Amniotic stem cell (primary cell): Measurements from ENCODE around the gene FADS6.
"Not testable (repeated sequence)": the region's sequence is repeated elsewhere in the genome, so short reads cannot be mapped to it uniquely, and the experiment has no call there.

Experiments
- DNase-seq: peaks from one replicate; lab custom pipeline; 2025; lab: John Stamatoyannopoulos, UW

FADS6 gene

GRCh38 chr17:74920642-74921025 is 27.2 kb upstream of the FADS6 start:
- no peak for DNase-seq

DNA sequence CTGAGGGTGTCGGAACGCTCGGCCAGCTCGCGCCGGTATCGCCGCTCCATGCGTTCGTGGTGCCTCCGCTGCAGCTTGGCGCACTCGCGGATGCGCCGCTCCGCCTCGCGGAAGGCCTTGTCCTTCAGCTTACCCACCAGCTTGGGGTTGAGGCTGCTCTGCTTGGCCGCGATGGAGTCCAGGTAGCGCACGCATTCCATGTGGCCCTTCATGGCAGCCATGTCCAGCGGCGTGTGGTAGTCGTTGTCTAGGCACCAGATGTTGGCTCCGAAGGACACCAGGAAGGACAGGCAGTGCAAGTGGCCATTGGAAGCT is 26.8 kb upstream of the FADS6 start:
- DNase-seq = no peak

- DNase-seq = no peak
Measured at GRCh38 chr17:74919440-74920305, 26.2 kb upstream of the FADS6 start.

DNA sequence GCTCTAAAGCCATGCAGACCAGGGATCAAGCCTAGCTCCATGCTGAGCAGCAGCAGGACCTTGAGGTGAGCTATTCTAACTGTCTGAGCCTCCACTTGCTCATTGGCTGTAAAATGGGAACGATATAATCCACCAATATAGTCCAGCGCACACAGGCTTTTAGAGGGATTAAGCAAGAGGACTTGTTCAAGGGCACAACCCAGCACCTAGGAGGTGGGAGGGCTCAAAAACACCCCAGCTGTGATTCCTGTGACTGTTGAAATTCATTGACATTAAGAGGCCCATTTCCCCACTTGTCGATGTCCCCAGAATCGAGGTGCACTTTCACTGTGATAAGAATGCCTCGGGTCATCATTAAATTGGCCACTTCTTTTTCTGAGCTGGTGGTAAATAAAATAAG is 25.5 kb upstream of the FADS6 start:
- DNase-seq = no peak

DNA sequence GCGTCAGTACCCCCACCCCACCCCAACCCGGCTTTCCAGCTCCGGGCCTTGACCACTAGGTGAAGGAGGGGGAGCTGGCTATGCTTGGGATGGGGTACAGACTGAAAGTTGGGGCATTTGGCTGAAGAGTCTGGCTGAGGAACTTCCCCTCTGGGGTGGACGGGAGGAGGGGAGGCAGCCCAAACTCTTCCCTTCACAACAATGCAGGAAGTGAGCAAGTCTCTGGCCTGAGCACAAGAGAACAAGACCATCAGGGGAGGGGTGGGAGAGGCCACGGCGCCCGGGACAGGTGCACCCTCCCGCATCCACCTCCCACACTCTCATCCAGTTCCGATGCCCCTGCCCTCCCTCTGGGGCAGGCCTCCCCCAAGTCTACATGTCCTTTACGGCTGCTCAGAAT is 24.0 kb upstream of the FADS6 start:
- no peak for DNase-seq

DNA sequence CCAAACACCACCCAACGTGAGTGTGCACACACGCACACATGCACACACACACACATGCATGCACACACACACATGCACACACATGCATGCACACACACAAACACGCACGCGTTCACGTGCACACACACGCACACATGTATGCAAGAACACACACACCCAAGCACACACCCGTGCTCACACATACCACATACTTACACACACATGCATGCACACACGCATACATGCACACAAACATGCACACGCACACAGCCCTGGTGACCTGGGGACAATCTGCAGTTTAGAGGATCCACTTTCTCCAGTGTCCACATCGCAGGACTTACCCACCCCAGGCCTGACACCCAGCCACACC is 23.4 kb upstream of the FADS6 start:
- no peak for DNase-seq

DNA sequence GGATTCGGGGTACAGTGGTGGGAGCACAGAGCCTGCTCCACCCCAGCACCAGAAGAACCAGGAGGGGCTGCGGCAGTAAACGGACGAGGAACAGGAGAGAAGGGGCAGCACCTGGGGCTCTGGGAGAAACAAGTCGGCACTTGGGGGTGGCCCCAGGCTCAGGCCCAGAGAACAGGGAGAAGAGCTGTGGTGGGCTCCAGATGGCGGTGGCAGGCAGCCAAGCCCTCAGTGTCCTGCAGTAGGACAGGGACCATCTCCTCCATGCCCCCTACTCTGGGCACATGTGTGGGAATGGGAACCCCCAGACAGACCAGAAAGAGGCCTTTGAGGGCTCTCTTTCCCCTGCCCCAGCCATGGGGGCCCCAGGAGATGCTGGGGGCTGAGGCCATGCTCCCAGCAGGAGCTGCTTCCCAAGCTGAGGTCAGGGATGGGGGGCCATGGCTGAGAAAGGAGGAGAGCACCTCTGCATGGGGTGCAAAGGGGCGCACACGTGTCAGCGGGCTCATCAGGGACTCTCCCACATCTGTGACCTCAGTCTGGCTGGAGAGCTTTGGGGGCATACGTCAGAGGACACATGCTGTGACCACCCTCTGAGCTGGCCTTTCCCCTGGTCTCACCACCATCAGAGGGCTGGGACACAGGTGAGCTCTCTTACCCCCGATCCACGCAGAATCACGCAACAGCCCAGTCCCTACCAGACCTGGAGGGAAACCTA is 22.9 kb upstream of the FADS6 start:
- DNase-seq = no peak

- not testable (repeated sequence) for DNase-seq
Measured at GRCh38 chr17:74911423-74911822, 18.0 kb upstream of the FADS6 start.

- not testable (repeated sequence) for DNase-seq
Measured at GRCh38 chr17:74909097-74909496, 15.7 kb upstream of the FADS6 start.

GRCh38 chr17:74907012-74907411 is 13.6 kb upstream of the FADS6 start:
- no peak for DNase-seq

GRCh38 chr17:74906214-74906793 is 12.9 kb upstream of the FADS6 start:
- DNase-seq = not testable (repeated sequence)

DNA sequence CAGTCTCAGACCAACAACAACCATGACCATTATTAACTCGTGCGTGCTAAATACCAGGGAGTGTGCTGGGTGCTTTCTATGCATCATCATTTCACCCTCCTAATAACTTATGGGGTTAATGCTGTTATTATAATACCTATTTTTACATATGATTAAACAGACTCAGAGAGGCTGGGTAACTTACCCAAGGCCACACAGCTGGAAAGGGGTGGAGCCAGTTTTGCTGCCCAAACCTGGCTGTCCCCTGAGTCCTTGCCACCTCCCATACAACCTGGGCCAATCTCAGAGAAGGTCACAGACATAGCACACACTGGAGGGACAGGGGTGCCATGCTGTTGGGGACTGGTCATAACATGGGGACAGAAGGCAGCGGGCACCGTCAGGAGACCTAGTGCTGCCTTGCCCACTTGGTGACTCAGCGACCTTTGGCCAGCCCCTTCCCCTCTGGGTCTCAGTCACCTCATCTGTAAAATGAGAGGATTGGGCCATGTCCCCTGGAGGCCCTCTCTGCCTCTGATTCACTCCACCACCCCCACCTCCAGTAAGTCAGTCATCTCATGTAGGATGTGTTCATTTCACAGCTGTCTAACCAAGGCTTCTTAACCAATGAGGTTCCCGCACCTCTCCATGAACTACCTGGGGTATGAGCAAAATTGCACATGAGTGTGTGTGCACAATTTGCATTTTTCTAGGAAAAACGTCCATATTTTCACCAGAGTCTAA is 11.4 kb upstream of the FADS6 start:
- DNase-seq = no peak

DNA sequence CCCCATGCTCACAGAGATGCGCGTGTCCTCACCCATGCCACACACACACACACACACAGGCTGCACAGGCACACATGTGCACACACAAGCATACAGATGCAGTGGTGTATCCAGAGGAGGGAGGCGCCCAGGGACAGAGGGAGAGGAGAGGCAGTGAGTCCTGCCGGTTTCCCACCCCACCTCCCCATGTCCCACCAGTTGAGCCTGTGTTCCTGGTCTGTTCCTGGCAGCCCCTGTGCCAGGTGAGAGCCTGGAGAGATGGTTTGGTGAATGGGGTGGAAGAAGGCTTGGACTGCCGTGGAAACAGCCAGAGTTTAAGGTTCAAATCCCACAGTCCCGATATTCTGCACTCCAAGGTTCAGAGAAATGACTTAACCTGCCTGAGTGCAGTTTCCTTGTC is 10.2 kb upstream of the FADS6 start:
- no peak for DNase-seq

DNA sequence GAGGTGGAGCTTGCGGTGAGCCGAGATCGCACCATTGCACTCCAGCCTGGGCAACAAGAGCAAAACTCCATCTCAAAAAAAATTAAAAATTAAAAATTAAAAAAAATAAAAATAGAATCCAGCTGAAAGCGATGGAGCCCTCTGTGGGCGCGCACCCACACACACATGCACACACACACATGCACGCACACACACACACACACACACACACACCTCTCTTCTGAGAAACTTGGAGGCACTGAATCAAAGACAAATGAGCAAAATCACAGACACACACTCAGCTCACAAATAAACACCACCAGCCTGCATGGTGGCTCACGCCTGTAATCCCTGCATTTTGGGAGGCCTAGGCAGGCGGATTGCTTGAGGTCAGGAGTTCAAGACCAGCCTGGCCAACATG is 9.6 kb upstream of the FADS6 start:
- no peak for DNase-seq

GRCh38 chr17:74901353-74902135 is 8.1 kb upstream of the FADS6 start:
- DNase-seq = no peak

GRCh38 chr17:74900208-74900607 is 6.8 kb upstream of the FADS6 start:
- no peak for DNase-seq

DNA sequence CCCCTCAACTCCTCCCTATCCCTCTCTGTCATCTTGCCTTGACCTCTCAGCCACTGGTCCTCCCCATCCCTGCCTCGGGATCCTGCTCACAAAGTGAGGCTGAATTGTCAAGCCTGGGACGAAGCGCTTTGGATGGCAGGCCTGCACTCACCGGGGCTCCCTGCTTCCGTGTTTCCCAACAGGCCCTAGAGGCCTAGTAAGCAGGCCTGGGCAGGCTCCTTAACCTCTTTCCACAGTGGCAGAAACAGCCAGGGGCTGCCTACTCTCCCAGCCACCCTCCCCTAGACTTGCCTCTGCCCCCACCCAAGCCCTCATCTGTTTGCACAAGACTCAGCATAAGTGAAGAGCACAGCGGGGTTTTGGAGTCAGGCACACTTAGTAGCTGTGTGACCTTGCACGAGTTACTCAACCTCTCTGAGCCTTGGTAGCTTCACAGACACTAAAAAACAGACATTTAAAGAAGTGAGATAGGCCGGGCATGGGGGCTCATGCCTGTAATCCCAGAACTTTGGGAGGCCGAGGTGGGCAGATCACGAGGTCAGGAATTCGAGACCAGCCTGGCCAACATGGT is 5.0 kb upstream of the FADS6 start:
- no peak for DNase-seq

- no peak for DNase-seq
Measured at GRCh38 chr17:74893936-74894671, 671 bp upstream of the FADS6 start.

DNA sequence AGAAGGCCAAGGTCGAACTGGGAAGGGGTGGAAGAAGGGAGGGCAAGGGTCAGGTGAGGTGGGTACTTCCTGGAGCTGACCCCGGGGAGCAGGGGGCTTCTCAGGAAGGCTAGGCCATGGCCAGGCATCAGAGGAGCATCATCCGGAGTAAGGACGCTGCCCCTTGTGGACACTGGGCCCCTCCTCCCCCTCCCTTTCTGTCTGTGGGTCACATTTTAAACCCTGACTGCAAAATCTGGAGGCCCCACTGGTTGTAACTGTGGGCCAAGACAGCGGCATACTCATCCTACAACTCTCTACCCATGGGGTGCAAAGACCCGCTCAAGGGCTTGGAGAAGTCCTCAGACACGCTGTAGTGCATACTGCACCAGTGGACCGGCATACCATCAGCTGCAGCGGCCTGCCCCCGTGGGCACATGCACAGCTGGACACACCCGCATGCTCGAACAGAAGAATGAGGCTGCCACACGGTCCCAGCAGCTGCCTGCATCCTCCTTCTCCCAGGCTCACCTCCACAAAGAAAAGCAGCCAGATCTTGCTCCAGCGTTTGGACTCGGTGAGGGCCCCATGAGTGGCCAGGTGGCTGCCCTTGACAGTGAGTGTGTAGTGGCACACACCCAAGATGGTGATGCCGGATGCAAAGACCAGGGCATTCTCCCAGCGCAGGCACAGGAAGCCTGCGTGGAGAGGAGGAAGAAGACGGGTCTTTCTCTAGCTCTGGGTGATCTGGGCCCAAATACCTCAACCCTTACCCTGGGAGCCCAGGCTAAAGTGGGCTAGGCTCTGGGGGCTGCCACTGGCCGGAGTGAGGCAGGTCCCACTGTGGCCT is 1.2 kb downstream of the FADS6 start:
- DNase-seq = no peak

- no peak for DNase-seq
Measured at GRCh38 chr17:74890554-74890953, 2.9 kb downstream of the FADS6 start.
